Peyer's patch (tissue), 4 donors: ENCODE data around the gene CRELD1. TPM values are rescaled to one million over a fixed set of nuclear protein-coding genes. Genes with fewer than 3 reads are reported as not detected.
A peak's percentile ranks its signal among the peaks of the same experiment; 100 is the strongest.

ENCODE experiments used
- DNase-seq, 3 donors: peaks; one replicate each; pipeline ENCODE4 v3.0.0-alpha.2; 2017 to 2019
- H3K27ac ChIP-seq, 4 donors: fragments of 200-600 bp; sonication (generic); one replicate each; pipeline ENCODE4 v1.5.1; 2016 to 2019
- H3K27me3 ChIP-seq, 2 donors: fragments of 200-600 bp; sonication (generic); one replicate each; pipeline ENCODE4 v1.5.1; 2019
- H3K36me3 ChIP-seq, 3 donors: fragments of 200-600 bp; sonication (generic); one replicate each; pipeline ENCODE4 v1.5.1; 2016 to 2019
- H3K4me1 ChIP-seq, 4 donors: fragments of 200-600 bp; sonication (generic); one replicate each; pipeline ENCODE4 v1.5.1; 2016 to 2019
- H3K4me3 ChIP-seq, 4 donors: fragments of 200-600 bp; sonication (generic); 1 replicate in 3 of 4; 2 replicates in 1 of 4; pipeline ENCODE4 v1.5.1; 2016 to 2019; ENCODE audit warnings: mild to moderate bottlenecking in 1 of 4
- H3K9me3 ChIP-seq, 4 donors: fragments of 200-600 bp; sonication (generic); one replicate each; pipeline ENCODE4 v1.5.1; 2016 to 2019; ENCODE audit warnings: mild to moderate bottlenecking in 1 of 4
- CTCF ChIP-seq, 6 experiments: fragments of 450-650 bp in 4 of 6; fragments of 200-600 bp in 2 of 6; sonication (generic) in 1 of 6; IDR thresholded peaks; one replicate each; pipeline ENCODE4 v1.5.1; 2017 to 2019; ENCODE audit warnings: antibody characterized with exemption in 6 of 6, mild to moderate bottlenecking in 3 of 6, moderate library complexity in 1 of 6
- POLR2A ChIP-seq, 2 donors: fragments of 450-650 bp; IDR thresholded peaks; one replicate each; pipeline ENCODE4 v1.5.1; 2017; ENCODE audit warnings: antibody characterized with exemption in 2 of 2, mild to moderate bottlenecking in 2 of 2, moderate library complexity in 2 of 2
- total RNA-seq, 4 donors: library from RNA; depleted of rRNA; stranded (reverse); fragments of >200 nt; gene quantifications; one replicate each; pipeline ENCODE4 v1.1.0, GENCODE V29; 2016

CRELD1 gene
- total RNA-seq, 4 donors from 2014 or later, result 21.9 to 45.6 (median 34.4) TPM

- Histone ChIP-seq H3K4me1 (peaks cover 0 to 23% (median 0%) of the 10 kb centered on the region in 4 donors), H3K4me3 (no peak overlapping the region), H3K27me3 (no peaks in the 10 kb centered on the region), H3K9me3 (no peaks in the 10 kb centered on the region), H3K36me3 (peaks cover 0 to 36% (median 0%) of the 10 kb centered on the region in 3 donors), H3K27ac (peak overlapping the region in 1 of 4 donors; percentile 50)
- DNase-seq, result peak in 1 of 3 donors; percentile 62
- TF ChIP-seq CTCF (IDR thresholded peaks at IDR 0.05) (no peak), POLR2A (IDR thresholded peaks at IDR 0.05) (no peak)
Measured at GRCh38 chr3:9908286-9908685, 25.3 kb upstream of the CRELD1 start.

GRCh38 chr3:9909221-9910013 lies 24.2 kb upstream of the CRELD1 start:
- Histone ChIP-seq H3K27me3 (no peaks in the 10 kb centered on the region), H3K4me3 (no peak overlapping the region), H3K4me1 (peaks cover 0 to 27% (median 1%) of the 10 kb centered on the region in 4 donors), H3K36me3 (peaks cover 0 to 36% (median 0%) of the 10 kb centered on the region in 3 donors), H3K27ac (no peak overlapping the region), H3K9me3 (no peaks in the 10 kb centered on the region)
- DNase-seq, result no peak
- TF ChIP-seq POLR2A (IDR thresholded peaks at IDR 0.05) (no peak), CTCF (IDR thresholded peaks at IDR 0.05) (no peak)

- H3K27me3 ChIP-seq, result no peaks in the 10 kb centered on the region
- no peaks in the 10 kb centered on the region for H3K9me3 ChIP-seq
Measured at GRCh38 chr3:9911863-9912262, 21.8 kb upstream of the CRELD1 start.

GRCh38 chr3:9912294-9912935 lies 21.2 kb upstream of the CRELD1 start:
- no peaks in the 10 kb centered on the region for H3K27me3 ChIP-seq
- peaks cover 0 to 30% (median 0%) of the 10 kb centered on the region in 3 donors for H3K36me3 ChIP-seq
- peaks cover 3 to 51% (median 15%) of the 10 kb centered on the region in 4 donors for H3K4me1 ChIP-seq
- no peak overlapping the region for H3K4me3 ChIP-seq
- no peak for DNase-seq
- TF ChIP-seq CTCF (IDR thresholded peaks at IDR 0.05), result no peak
- no peak for TF ChIP-seq POLR2A (IDR thresholded peaks at IDR 0.05)
- no peaks in the 10 kb centered on the region for H3K9me3 ChIP-seq
- H3K27ac ChIP-seq, result no peak overlapping the region

More at GRCh38 chr3:9911863-9912262, 21.8 kb upstream of the CRELD1 start:
- no peak for TF ChIP-seq POLR2A (IDR thresholded peaks at IDR 0.05)
- TF ChIP-seq CTCF (IDR thresholded peaks at IDR 0.05), result no peak
- H3K4me1 ChIP-seq, result peaks cover 3 to 50% (median 15%) of the 10 kb centered on the region in 4 donors
- peaks cover 0 to 33% (median 0%) of the 10 kb centered on the region in 3 donors for H3K36me3 ChIP-seq
- no peak overlapping the region for H3K4me3 ChIP-seq
- DNase-seq, result no peak
- no peak overlapping the region for H3K27ac ChIP-seq

- Histone ChIP-seq H3K36me3 (peaks cover 0 to 28% (median 0%) of the 10 kb centered on the region in 3 donors), H3K27ac (peak overlapping the region in 2 of 4 donors; percentile 3 to 94), H3K4me3 (no peak overlapping the region), H3K9me3 (no peaks in the 10 kb centered on the region), H3K4me1 (peaks cover 3 to 63% (median 15%) of the 10 kb centered on the region in 4 donors), H3K27me3 (no peaks in the 10 kb centered on the region)
- DNase-seq, result no peak
- TF ChIP-seq CTCF (IDR thresholded peaks at IDR 0.05), result no peak
- TF ChIP-seq POLR2A (IDR thresholded peaks at IDR 0.05), result no peak
Measured at GRCh38 chr3:9913601-9914000, 20.0 kb upstream of the CRELD1 start.
